Measurements from ENCODE around the gene ARHGEF38. TPM values are rescaled to one million over a fixed set of nuclear protein-coding genes. Genes with fewer than 3 reads are reported as not detected.

Gene ARHGEF38
- polyA plus RNA-seq, 3 donors = not detected

GRCh38 chr4:105504744-105505143, 47.7 kb upstream of the ARHGEF38 start:
- H3K27ac Mint-ChIP-seq = no peak overlapping the region
- H3K36me3 ChIP-seq (replicated peaks in 1 of 2; ENCODE audit: control insufficient read depth in 1 of 2, insufficient read depth in 2 of 2, low read length in 2 of 2) = no peaks in the 10 kb centered on the region
- TF ChIP-seq CTCF (IDR thresholded peaks at IDR 0.05) = no peak
- no peak overlapping the region for H3K4me3 Mint-ChIP-seq
- no peaks in the 10 kb centered on the region for H3K36me3 Mint-ChIP-seq
- WGBS (ENCODE audit: insufficient coverage) = no CpG with 5 or more reads among the region's 2 CpGs
- intact Hi-C loops (cut with micrococcal nuclease) = no loop called here
- peaks cover 0 to 12% (median 8%) of the 10 kb centered on the region in 7 donors for H3K9me3 Mint-ChIP-seq
- H3K4me1 Mint-ChIP-seq = peaks cover 3% of the 10 kb centered on the region
- no peak overlapping the region for H3K4me2 ChIP-seq (replicated peaks; ENCODE audit: extremely low read depth, low read length, poor library complexity, severe bottlenecking)
- H3K79me2 ChIP-seq (ENCODE audit: insufficient read depth, low read length) = no peaks in the 10 kb centered on the region
- no peak for DNase-seq
- no peak overlapping the region for H3K9ac ChIP-seq (ENCODE audit: insufficient read depth, low read length, poor library complexity, severe bottlenecking)
- no peak overlapping the region for H3K27ac ChIP-seq (ENCODE audit: low read depth in 1 of 2, low read length in 2 of 2)
- H4K20me1 ChIP-seq (ENCODE audit: insufficient read depth, low read length) = no peaks in the 10 kb centered on the region
- H3K27me3 Mint-ChIP-seq (ENCODE audit: low read depth in 3 of 3) = peaks cover 0 to 2% (median 1%) of the 10 kb centered on the region in 3 donors
- no peaks in the 10 kb centered on the region for H3K27me3 ChIP-seq (ENCODE audit: control insufficient read depth in 2 of 2, insufficient read depth in 2 of 2, low read length in 2 of 2)
- H2AFZ ChIP-seq (ENCODE audit: insufficient read depth, low read depth, low read length, poor library complexity, severe bottlenecking) = no peak overlapping the region
- peaks cover 0 to 4% of the 10 kb centered on the region in 2 donors for H3K9me3 ChIP-seq (replicated peaks in 1 of 2; ENCODE audit: control insufficient read depth in 1 of 2, insufficient read depth in 1 of 2, low read length in 2 of 2)
- H3K4me1 ChIP-seq (ENCODE audit: control insufficient read depth in 1 of 2, insufficient read depth in 2 of 2, low read length in 2 of 2) = peaks cover 0 to 3% of the 10 kb centered on the region in 2 donors
- no peak overlapping the region for H3K4me3 ChIP-seq (replicated peaks in 1 of 3; ENCODE audit: low read depth in 2 of 3, low read length in 3 of 3)

DNA sequence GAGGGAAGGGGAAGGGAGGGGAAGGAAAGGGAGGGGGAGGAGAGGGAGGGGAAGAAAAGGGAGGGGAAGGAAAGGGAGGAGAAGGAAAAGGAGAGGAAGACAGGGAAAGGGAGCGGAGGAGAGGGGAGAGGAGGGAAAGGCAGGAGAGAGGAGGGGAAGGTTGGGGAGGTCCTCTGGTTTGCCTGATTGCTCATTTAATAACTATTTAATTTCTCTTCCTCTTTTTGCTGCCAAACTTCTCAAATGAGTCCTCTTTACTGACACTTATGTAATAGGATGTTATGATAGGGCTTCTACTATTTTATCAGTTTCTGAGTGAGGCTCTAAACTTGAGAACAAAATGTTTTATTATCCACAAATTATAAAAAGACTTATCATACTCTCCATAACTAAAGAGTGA, 43.1 kb upstream of the ARHGEF38 start:
- H3K9ac ChIP-seq (ENCODE audit: insufficient read depth, low read length, poor library complexity, severe bottlenecking) = no peak overlapping the region
- H3K27me3 ChIP-seq (ENCODE audit: control insufficient read depth in 2 of 2, insufficient read depth in 2 of 2, low read length in 2 of 2) = no peaks in the 10 kb centered on the region
- no peaks in the 10 kb centered on the region for H4K20me1 ChIP-seq (ENCODE audit: insufficient read depth, low read length)
- TF ChIP-seq CTCF (IDR thresholded peaks at IDR 0.05) = no peak
- no peaks in the 10 kb centered on the region for H3K36me3 Mint-ChIP-seq
- no CpG with 5 or more reads among the region's 1 CpG for WGBS (ENCODE audit: insufficient coverage)
- H3K27ac ChIP-seq (ENCODE audit: low read depth in 1 of 2, low read length in 2 of 2) = no peak overlapping the region
- no peak overlapping the region for H3K4me3 ChIP-seq (replicated peaks in 1 of 3; ENCODE audit: low read depth in 2 of 3, low read length in 3 of 3)
- no peak overlapping the region for H3K27ac Mint-ChIP-seq
- peaks cover 6 to 11% (median 10%) of the 10 kb centered on the region in 7 donors for H3K9me3 Mint-ChIP-seq
- no peaks in the 10 kb centered on the region for H3K9me3 ChIP-seq (replicated peaks in 1 of 2; ENCODE audit: control insufficient read depth in 1 of 2, insufficient read depth in 1 of 2, low read length in 2 of 2)
- H3K4me1 Mint-ChIP-seq = peaks cover 3% of the 10 kb centered on the region
- peaks cover 0 to 4% of the 10 kb centered on the region in 2 donors for H3K4me1 ChIP-seq (ENCODE audit: control insufficient read depth in 1 of 2, insufficient read depth in 2 of 2, low read length in 2 of 2)
- H3K4me2 ChIP-seq (replicated peaks; ENCODE audit: extremely low read depth, low read length, poor library complexity, severe bottlenecking) = no peak overlapping the region
- intact Hi-C loops (cut with micrococcal nuclease) = no loop called here
- no peaks in the 10 kb centered on the region for H3K79me2 ChIP-seq (ENCODE audit: insufficient read depth, low read length)
- H3K4me3 Mint-ChIP-seq = no peak overlapping the region
- H3K27me3 Mint-ChIP-seq (ENCODE audit: low read depth in 3 of 3) = peaks cover 0 to 1% (median 1%) of the 10 kb centered on the region in 3 donors
- H3K36me3 ChIP-seq (replicated peaks in 1 of 2; ENCODE audit: control insufficient read depth in 1 of 2, insufficient read depth in 2 of 2, low read length in 2 of 2) = no peaks in the 10 kb centered on the region
- DNase-seq = peak in 2 of 3 donors; percentile 10 to 17
- no peak overlapping the region for H2AFZ ChIP-seq (ENCODE audit: insufficient read depth, low read depth, low read length, poor library complexity, severe bottlenecking)

Measured in CD14-positive monocyte (primary cell).